ENCODE data around the gene OPN1SW.

GRCh38 chr7:128745706-128746105, 29.9 kb downstream of the OPN1SW start:
- TF ChIP-seq CTCF (IDR thresholded peaks at IDR 0.05) (no peak), POLR2A (IDR thresholded peaks at IDR 0.05) (no peak), EP300 (IDR thresholded peaks at IDR 0.05; ENCODE audit: low read depth) (no peak), POLR2AphosphoS5 (IDR thresholded peaks at IDR 0.05) (no peak)

Data from transverse colon (tissue), 4 donors.